HepG2 (cell line): Measurements from ENCODE around the gene WWC2. TPM values are rescaled to one million over a fixed set of nuclear protein-coding genes. Genes with fewer than 3 reads are reported as not detected.

ENCODE experiments used
- FOSL2 ChIP-seq: sonication (generic); formaldehyde crosslinking; IDR thresholded peaks from 2 replicates; pipeline ENCODE4 v1.4.0; 2020; ENCODE audit warnings: missing genetic modification reagents
- FOXK2 ChIP-seq: fragments of 450-650 bp; IDR thresholded peaks from 2 replicates; pipeline ENCODE4 v1.6.1; 2016
- GZF1 ChIP-seq: sonication (generic); formaldehyde crosslinking; IDR thresholded peaks from 2 replicates; pipeline ENCODE4 v1.5.1; 2020; ENCODE audit warnings: mild to moderate bottlenecking, missing genetic modification reagents
- MEIS1 ChIP-seq: sonication (generic); formaldehyde crosslinking; IDR thresholded peaks from 2 replicates; pipeline ENCODE4 v1.9.0; 2021; ENCODE audit warnings: mild to moderate bottlenecking, missing genetic modification reagents, moderate library complexity, borderline replicate concordance
- MXI1 ChIP-seq: IDR thresholded peaks from 3 replicates; pipeline ENCODE4 v1.6.1; 2012; ENCODE audit warnings: low read depth, low read length, inconsistent platforms, borderline replicate concordance
- PCBP2 ChIP-seq: fragments of 200-400 bp; formaldehyde crosslinking; optimal IDR thresholded peaks from 2 replicates; pipeline ENCODE3; 2018; ENCODE audit warnings: low read length, low read depth; ENCODE audit not compliant: poor library complexity, severe bottlenecking
- SALL2 ChIP-seq: sonication (generic); formaldehyde crosslinking; IDR thresholded peaks from 2 replicates; pipeline ENCODE4 v1.8.1; 2023; ENCODE audit warnings: mild to moderate bottlenecking, missing genetic modification reagents, inconsistent platforms
- ZNF263 ChIP-seq: sonication (generic); formaldehyde crosslinking; IDR thresholded peaks from 2 replicates; pipeline ENCODE4 v1.4.0; 2020; ENCODE audit warnings: missing genetic modification reagents
- ZNF331 ChIP-seq: sonication (generic); formaldehyde crosslinking; IDR thresholded peaks from 2 replicates; pipeline ENCODE4 v1.4.0; 2020; ENCODE audit warnings: missing genetic modification reagents
- ZNF549 ChIP-seq: sonication (generic); formaldehyde crosslinking; IDR thresholded peaks from 2 replicates; pipeline ENCODE4 v1.5.0; 2020; ENCODE audit warnings: missing genetic modification reagents
- ZNF598 ChIP-seq: sonication (generic); formaldehyde crosslinking; IDR thresholded peaks from 2 replicates; pipeline ENCODE4 v1.5.1; 2020; ENCODE audit warnings: mild to moderate bottlenecking, missing genetic modification reagents, borderline replicate concordance
- ZNF713 ChIP-seq: sonication (generic); formaldehyde crosslinking; IDR thresholded peaks from 2 replicates; pipeline ENCODE4 v1.4.0; 2020; ENCODE audit warnings: mild to moderate bottlenecking, missing genetic modification reagents
- polyA plus RNA-seq, 8 experiments: library from polyadenylated mRNA; depleted of rRNA in 3 of 8; stranded (reverse) in 7 of 8; unstranded in 1 of 8; fragments of >200 nt; fragmentation: Illumina TruSeq in 4 of 8; extraction: Trizol in 4 of 8; gene quantifications; 2 replicates each; pipeline versions ENCODE4 v1.2.1 to v1.2.3, GENCODE V29; 2011 to 2016; ENCODE audit warnings: low read depth in 4 of 8, missing spikeins in 1 of 8, mixed read lengths in 1 of 8; ENCODE audit not compliant: insufficient read depth in 1 of 8
- total RNA-seq, 5 experiments: library from RNA; depleted of rRNA; stranded (reverse); fragments of >200 nt; fragmentation: Illumina TruSeq; extraction: Trizol; gene quantifications; 2 replicates each; pipeline ENCODE4 v1.2.3, GENCODE V29; 2016; ENCODE audit warnings: low read depth in 1 of 5
- TF ChIP-seq, protein P1 (sequence below), 2 experiments: sonication (generic) in 1 of 2; formaldehyde crosslinking in 1 of 2; IDR thresholded peaks; 2 replicates each; pipeline versions ENCODE4 v1.6.1 to v1.9.0; 2014 to 2022; ENCODE audit warnings: antibody characterized with exemption in 1 of 2, borderline replicate concordance in 1 of 2, inconsistent platforms in 1 of 2, low read depth in 1 of 2, missing genetic modification reagents in 1 of 2
- TF ChIP-seq, protein P2 (sequence below): sonication (generic); formaldehyde crosslinking; IDR thresholded peaks from 2 replicates; pipeline ENCODE4 v1.5.1; 2020; ENCODE audit warnings: missing genetic modification reagents, mild to moderate bottlenecking, borderline replicate concordance
- TF ChIP-seq, protein P3 (sequence below), 2 experiments: fragments of 450-650 bp in 1 of 2; sonication (generic) in 1 of 2; formaldehyde crosslinking; IDR thresholded peaks; 2 replicates each; pipeline versions ENCODE4 v1.5.0 to v1.8.0; 2020 to 2022; ENCODE audit warnings: mild to moderate bottlenecking in 1 of 2, missing genetic modification reagents in 1 of 2
- TF ChIP-seq, protein P4 (sequence below): sonication (generic); formaldehyde crosslinking; IDR thresholded peaks from 2 replicates; pipeline ENCODE4 v1.4.0; 2020; ENCODE audit warnings: missing genetic modification reagents
- TF ChIP-seq, protein P5 (sequence below): sonication (generic); formaldehyde crosslinking; IDR thresholded peaks from 2 replicates; pipeline ENCODE4 v1.5.0; 2020; ENCODE audit warnings: missing genetic modification reagents

Gene WWC2
- total and polyA plus RNA-seq, 2 of the 13 experiments (the other 11 are each of a cell fraction or from before 2014, with no cell fraction given) = 40.0 to 50.1 TPM

DNA sequence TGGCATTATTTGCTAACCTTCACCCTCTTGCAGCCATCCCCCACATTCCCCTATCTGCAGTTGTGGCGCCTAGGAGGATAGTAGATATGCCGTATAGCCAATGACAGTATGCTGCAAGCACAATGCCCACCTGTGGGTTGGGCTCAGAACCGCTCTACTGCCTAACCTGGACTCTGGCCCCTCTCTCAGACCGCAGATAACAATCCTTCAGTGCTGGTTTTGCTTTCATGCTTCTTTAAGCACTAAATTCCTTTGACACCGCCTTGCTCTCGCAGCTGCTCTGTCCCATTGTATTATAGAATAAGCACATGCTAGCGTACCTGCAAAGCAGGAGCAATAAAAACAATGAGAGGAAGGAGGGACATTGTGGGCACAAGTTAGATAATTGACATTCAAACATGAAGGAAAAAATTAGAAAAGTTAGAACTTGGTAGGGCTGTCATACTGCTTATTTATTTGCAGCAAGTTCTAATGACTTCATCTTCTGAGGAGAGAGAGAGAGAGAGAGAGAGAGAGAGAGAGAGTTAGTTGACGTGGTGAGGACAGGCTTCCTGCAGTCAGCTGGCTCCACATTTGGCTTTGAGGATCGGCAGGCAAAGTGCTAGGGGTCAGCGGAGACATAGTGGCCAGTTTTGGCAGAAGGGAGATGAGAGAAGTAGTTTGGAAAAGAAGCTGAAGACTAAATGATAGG is 55.8 kb downstream of the WWC2 start (continued):
- TF ChIP-seq SALL2 (CRISPR knock-in tag) = no peak
- TF ChIP-seq ZNF331 (CRISPR knock-in tag) = no peak
- no peak for TF ChIP-seq ZNF263 (CRISPR knock-in tag)
- TF ChIP-seq, protein P1, sequence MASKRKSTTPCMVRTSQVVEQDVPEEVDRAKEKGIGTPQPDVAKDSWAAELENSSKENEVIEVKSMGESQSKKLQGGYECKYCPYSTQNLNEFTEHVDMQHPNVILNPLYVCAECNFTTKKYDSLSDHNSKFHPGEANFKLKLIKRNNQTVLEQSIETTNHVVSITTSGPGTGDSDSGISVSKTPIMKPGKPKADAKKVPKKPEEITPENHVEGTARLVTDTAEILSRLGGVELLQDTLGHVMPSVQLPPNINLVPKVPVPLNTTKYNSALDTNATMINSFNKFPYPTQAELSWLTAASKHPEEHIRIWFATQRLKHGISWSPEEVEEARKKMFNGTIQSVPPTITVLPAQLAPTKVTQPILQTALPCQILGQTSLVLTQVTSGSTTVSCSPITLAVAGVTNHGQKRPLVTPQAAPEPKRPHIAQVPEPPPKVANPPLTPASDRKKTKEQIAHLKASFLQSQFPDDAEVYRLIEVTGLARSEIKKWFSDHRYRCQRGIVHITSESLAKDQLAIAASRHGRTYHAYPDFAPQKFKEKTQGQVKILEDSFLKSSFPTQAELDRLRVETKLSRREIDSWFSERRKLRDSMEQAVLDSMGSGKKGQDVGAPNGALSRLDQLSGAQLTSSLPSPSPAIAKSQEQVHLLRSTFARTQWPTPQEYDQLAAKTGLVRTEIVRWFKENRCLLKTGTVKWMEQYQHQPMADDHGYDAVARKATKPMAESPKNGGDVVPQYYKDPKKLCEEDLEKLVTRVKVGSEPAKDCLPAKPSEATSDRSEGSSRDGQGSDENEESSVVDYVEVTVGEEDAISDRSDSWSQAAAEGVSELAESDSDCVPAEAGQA (IDR thresholded peaks at IDR 0.05; ENCODE audit: low read depth) = no peak
- TF ChIP-seq, protein P1 (CRISPR knock-in tag; IDR thresholded peaks at IDR 0.05; ENCODE audit: borderline replicate concordance) = no peak
- no peak for TF ChIP-seq PCBP2
- no peak for TF ChIP-seq GZF1 (CRISPR knock-in tag)
- TF ChIP-seq, protein P2, sequence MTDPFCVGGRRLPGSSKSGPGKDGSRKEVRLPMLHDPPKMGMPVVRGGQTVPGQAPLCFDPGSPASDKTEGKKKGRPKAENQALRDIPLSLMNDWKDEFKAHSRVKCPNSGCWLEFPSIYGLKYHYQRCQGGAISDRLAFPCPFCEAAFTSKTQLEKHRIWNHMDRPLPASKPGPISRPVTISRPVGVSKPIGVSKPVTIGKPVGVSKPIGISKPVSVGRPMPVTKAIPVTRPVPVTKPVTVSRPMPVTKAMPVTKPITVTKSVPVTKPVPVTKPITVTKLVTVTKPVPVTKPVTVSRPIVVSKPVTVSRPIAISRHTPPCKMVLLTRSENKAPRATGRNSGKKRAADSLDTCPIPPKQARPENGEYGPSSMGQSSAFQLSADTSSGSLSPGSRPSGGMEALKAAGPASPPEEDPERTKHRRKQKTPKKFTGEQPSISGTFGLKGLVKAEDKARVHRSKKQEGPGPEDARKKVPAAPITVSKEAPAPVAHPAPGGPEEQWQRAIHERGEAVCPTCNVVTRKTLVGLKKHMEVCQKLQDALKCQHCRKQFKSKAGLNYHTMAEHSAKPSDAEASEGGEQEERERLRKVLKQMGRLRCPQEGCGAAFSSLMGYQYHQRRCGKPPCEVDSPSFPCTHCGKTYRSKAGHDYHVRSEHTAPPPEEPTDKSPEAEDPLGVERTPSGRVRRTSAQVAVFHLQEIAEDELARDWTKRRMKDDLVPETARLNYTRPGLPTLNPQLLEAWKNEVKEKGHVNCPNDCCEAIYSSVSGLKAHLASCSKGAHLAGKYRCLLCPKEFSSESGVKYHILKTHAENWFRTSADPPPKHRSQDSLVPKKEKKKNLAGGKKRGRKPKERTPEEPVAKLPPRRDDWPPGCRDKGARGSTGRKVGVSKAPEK (CRISPR knock-in tag) = no peak
- TF ChIP-seq FOXK2 = no peak
- TF ChIP-seq ZNF713 = no peak
- no peak for TF ChIP-seq FOSL2 (CRISPR knock-in tag)
- no peak for TF ChIP-seq ZNF598 (CRISPR knock-in tag)
- TF ChIP-seq, protein P3, sequence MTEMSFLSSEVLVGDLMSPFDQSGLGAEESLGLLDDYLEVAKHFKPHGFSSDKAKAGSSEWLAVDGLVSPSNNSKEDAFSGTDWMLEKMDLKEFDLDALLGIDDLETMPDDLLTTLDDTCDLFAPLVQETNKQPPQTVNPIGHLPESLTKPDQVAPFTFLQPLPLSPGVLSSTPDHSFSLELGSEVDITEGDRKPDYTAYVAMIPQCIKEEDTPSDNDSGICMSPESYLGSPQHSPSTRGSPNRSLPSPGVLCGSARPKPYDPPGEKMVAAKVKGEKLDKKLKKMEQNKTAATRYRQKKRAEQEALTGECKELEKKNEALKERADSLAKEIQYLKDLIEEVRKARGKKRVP (CRISPR knock-in tag; IDR thresholded peaks at IDR 0.05) = no peak
- TF ChIP-seq ZNF549 (CRISPR knock-in tag) = no peak
- TF ChIP-seq, protein P4, sequence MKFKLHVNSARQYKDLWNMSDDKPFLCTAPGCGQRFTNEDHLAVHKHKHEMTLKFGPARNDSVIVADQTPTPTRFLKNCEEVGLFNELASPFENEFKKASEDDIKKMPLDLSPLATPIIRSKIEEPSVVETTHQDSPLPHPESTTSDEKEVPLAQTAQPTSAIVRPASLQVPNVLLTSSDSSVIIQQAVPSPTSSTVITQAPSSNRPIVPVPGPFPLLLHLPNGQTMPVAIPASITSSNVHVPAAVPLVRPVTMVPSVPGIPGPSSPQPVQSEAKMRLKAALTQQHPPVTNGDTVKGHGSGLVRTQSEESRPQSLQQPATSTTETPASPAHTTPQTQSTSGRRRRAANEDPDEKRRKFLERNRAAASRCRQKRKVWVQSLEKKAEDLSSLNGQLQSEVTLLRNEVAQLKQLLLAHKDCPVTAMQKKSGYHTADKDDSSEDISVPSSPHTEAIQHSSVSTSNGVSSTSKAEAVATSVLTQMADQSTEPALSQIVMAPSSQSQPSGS = no peak; the same call in 1 of the 2 replicates
- TF ChIP-seq MXI1 = no peak
- TF ChIP-seq MEIS1 (CRISPR knock-in tag) = no peak
- TF ChIP-seq, protein P5, sequence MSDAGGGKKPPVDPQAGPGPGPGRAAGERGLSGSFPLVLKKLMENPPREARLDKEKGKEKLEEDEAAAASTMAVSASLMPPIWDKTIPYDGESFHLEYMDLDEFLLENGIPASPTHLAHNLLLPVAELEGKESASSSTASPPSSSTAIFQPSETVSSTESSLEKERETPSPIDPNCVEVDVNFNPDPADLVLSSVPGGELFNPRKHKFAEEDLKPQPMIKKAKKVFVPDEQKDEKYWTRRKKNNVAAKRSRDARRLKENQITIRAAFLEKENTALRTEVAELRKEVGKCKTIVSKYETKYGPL (CRISPR knock-in tag) = no peak
